Tibial nerve (tissue), 4 donors: Measurements from ENCODE around the gene TMEM95. TPM values are rescaled to one million over a fixed set of nuclear protein-coding genes. Genes with fewer than 3 reads are reported as not detected.

ENCODE experiments used
- DNase-seq, 2 donors: peaks; one replicate each; pipeline ENCODE4 v3.0.0-alpha.2; 2019; ENCODE audit warnings: low spot score in 2 of 2
- H3K27ac ChIP-seq, 4 donors: fragments of 200-600 bp; sonication (generic) in 3 of 4; one replicate each; pipeline ENCODE4 v1.5.1; 2017 to 2019; ENCODE audit warnings: mild to moderate bottlenecking in 1 of 4
- H3K27me3 ChIP-seq, 2 donors: fragments of 200-600 bp; sonication (generic) in 1 of 2; one replicate each; pipeline versions ENCODE4 v1.5.1 to v1.6.0; 2017 to 2019
- H3K36me3 ChIP-seq, 3 donors: fragments of 200-600 bp; sonication (generic); one replicate each; pipeline ENCODE4 v1.5.1; 2018 to 2019
- H3K4me1 ChIP-seq, 4 donors: fragments of 200-600 bp; sonication (generic) in 3 of 4; one replicate each; pipeline ENCODE4 v1.5.1; 2017 to 2019
- H3K4me3 ChIP-seq, 4 donors: fragments of 200-600 bp; sonication (generic) in 3 of 4; one replicate each; pipeline ENCODE4 v1.5.1; 2017 to 2019; ENCODE audit warnings: mild to moderate bottlenecking in 1 of 4, moderate library complexity in 1 of 4
- H3K9me3 ChIP-seq, 4 donors: fragments of 200-600 bp; sonication (generic) in 3 of 4; one replicate each; pipeline ENCODE4 v1.5.1; 2017 to 2019
- EP300 ChIP-seq, 2 donors: sonication (generic); formaldehyde crosslinking; IDR thresholded peaks; one replicate each; pipeline ENCODE4 v1.6.1; 2017; ENCODE audit warnings: antibody characterized with exemption in 2 of 2, mild to moderate bottlenecking in 1 of 2
- POLR2A ChIP-seq, 2 donors: fragments of 450-650 bp; IDR thresholded peaks; one replicate each; pipeline ENCODE4 v1.6.1; 2017; ENCODE audit warnings: antibody characterized with exemption in 2 of 2, mild to moderate bottlenecking in 2 of 2, moderate library complexity in 2 of 2
- WGBS, 2 donors: methylation state at CpG; one replicate each; pipeline ENCODE4 v1.1.5; 2018; 5-methylcytosine and 5-hydroxymethylcytosine counted together
- total RNA-seq, 4 donors: library from RNA; depleted of rRNA; stranded (reverse); fragments of >200 nt; gene quantifications; one replicate each; pipeline ENCODE4 v1.1.0, GENCODE V29; 2016
- TF ChIP-seq, protein P1 (sequence below), 5 experiments: fragments of 200-600 bp in 3 of 5; fragments of 450-650 bp in 2 of 5; sonication (generic) in 3 of 5; IDR thresholded peaks; one replicate each; pipeline ENCODE4 v1.5.1; 2016 to 2019; ENCODE audit warnings: antibody characterized with exemption in 5 of 5, mild to moderate bottlenecking in 3 of 5, moderate library complexity in 2 of 5

TMEM95 gene
- total RNA-seq, 4 donors from 2014 or later = not detected

DNA sequence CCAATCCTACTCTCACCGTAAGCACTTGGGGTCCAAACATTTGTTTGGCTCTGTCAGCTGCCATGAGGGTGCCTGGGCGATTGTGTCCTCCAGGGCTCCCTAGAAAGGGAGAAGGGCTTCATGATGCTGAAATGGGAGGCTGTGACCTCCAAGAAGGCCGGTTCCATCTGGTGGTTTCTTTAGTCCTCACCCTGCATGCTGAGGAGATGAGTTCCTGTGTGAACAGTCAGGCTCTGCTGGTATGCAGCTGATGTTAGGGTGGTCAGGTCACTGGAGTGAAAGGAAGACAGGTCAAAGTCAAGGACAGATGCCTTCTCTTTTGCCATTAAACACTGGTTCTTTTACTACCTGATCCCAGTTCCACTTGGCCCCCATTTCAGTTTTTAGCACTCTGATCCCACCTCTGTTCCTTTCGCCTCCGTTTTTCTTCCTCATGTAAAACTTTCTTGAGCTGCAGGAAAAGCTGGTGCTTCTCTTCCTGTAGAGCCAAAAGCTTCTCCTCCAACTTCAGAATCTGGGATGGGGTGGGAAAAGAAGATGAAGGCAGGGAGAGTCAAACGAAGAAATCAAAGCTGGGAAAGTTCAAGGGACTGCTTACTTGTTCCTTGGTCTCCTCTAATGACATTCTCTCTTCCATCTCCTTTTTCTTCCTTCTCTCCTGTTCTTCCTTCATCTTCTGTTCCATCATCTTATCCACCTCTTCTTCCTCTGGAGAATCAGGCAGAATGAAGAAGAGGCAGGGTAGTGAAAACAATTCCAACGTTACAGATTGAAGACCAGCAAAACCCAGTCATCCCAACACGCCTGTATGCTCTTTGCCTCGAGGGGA, 40.9 kb upstream of the TMEM95 start:
- Histone ChIP-seq H3K27ac (peak overlapping the region in 3 of 4 donors; percentile 90 to 96 (median 96)), H3K4me3 (peak overlapping the region; percentile 83 to 95 (median 92)), H3K9me3 (no peaks in the 10 kb centered on the region), H3K27me3 (no peaks in the 10 kb centered on the region), H3K4me1 (peaks cover 0 to 63% (median 35%) of the 10 kb centered on the region in 4 donors), H3K36me3 (peaks cover 7 to 81% (median 36%) of the 10 kb centered on the region in 3 donors)
- TF ChIP-seq, protein P1, sequence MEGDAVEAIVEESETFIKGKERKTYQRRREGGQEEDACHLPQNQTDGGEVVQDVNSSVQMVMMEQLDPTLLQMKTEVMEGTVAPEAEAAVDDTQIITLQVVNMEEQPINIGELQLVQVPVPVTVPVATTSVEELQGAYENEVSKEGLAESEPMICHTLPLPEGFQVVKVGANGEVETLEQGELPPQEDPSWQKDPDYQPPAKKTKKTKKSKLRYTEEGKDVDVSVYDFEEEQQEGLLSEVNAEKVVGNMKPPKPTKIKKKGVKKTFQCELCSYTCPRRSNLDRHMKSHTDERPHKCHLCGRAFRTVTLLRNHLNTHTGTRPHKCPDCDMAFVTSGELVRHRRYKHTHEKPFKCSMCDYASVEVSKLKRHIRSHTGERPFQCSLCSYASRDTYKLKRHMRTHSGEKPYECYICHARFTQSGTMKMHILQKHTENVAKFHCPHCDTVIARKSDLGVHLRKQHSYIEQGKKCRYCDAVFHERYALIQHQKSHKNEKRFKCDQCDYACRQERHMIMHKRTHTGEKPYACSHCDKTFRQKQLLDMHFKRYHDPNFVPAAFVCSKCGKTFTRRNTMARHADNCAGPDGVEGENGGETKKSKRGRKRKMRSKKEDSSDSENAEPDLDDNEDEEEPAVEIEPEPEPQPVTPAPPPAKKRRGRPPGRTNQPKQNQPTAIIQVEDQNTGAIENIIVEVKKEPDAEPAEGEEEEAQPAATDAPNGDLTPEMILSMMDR (IDR thresholded peaks at IDR 0.05) = no peak
- TF ChIP-seq EP300 (IDR thresholded peaks at IDR 0.05) (no peak), POLR2A (IDR thresholded peaks at IDR 0.05) (no peak)
- no peak for DNase-seq
- 43 to 50% methylated on average over 9 of the region's 9 CpGs for WGBS, 2 donors

DNA sequence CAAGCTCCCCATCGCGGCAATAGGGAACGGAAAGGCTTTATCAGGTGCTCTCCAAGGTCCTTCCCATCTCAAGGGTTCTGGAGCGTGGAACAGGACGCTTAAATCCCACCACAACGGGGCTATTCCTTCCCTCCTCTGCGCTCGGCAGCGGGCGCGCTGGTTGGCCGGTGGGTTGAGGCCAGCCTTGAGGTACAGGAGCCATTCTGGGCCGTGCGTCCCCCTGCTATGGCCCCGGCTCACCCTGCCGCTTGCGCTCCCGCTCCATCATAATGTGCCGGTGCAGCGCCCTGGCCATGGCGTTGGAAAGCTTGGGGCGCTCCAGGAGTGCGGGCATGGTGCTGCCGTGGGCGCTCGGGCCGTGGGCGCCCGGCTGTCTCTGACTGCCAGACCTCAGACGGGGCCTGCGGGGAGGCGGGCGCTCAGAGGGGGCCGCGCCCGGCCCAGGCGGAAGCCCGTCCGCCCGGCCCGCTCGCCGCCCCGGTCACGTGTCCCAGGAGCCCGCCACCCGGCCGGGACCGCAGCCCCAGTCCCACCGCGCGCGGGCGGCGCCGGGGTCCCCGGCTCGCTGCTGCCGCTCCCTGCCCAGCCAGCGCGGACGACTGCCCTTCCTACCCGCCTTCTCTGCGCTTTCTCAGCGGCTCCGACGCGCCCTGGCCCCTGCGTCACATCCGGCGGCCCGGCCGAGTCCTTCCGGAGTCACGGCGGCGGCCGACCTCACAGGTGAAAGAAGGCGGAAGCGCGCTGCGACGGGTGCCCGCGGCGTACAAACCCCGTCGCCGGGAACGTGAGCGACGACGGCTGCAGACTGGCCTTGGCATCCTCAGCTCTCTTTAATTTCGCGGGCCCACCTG, 40.0 kb upstream of the TMEM95 start, which contains the start of gene GPS2:
TSS of gene GPS2 (minus strand) at position 642 of the 851 bp plus-strand sequence. CDS start at position 334, 308 bp downstream.
- peak within 1 kb of the TSS; percentile 89 to 96 (median 93) for H3K27ac ChIP-seq
- TF ChIP-seq EP300 (IDR thresholded peaks at IDR 0.05) = peak; percentile 82 to 96
- TF ChIP-seq, protein P1 (IDR thresholded peaks at IDR 0.05) = peak in 2 of 5 experiments; percentile 33 to 45
- TF ChIP-seq POLR2A (IDR thresholded peaks at IDR 0.05) = peak; percentile 70 to 73
- peaks cover 7 to 84% (median 31%) of the 10 kb centered on the region in 3 donors for H3K36me3 ChIP-seq
- no peaks in the 10 kb centered on the region for H3K9me3 ChIP-seq
- DNase-seq = peak; percentile 88
- WGBS, 2 donors = 0% methylated on average over 24 to 83 of the region's 95 CpGs
- H3K4me3 ChIP-seq = peak within 1 kb of the TSS; percentile 83 to 95 (median 92)
- H3K4me1 ChIP-seq = peaks cover 0 to 54% (median 26%) of the 10 kb centered on the region in 4 donors
- no peaks in the 10 kb centered on the region for H3K27me3 ChIP-seq

GRCh38 chr17:7315570-7316235, 39.3 kb upstream of the TMEM95 start:
- no peak for TF ChIP-seq POLR2A (IDR thresholded peaks at IDR 0.05)
- TF ChIP-seq EP300 (IDR thresholded peaks at IDR 0.05) = peak in 1 of 2 donors; percentile 2
- no peaks in the 10 kb centered on the region for H3K27me3 ChIP-seq
- DNase-seq = no peak
- peaks cover 9 to 84% (median 23%) of the 10 kb centered on the region in 3 donors for H3K36me3 ChIP-seq
- H3K4me1 ChIP-seq = peaks cover 0 to 47% (median 23%) of the 10 kb centered on the region in 4 donors
- peak overlapping the region; percentile 89 to 96 (median 93) for H3K27ac ChIP-seq
- no peaks in the 10 kb centered on the region for H3K9me3 ChIP-seq
- peak overlapping the region; percentile 83 to 95 (median 92) for H3K4me3 ChIP-seq
- 36 to 43% methylated on average over 18 to 30 of the region's 30 CpGs for WGBS, 2 donors

DNA sequence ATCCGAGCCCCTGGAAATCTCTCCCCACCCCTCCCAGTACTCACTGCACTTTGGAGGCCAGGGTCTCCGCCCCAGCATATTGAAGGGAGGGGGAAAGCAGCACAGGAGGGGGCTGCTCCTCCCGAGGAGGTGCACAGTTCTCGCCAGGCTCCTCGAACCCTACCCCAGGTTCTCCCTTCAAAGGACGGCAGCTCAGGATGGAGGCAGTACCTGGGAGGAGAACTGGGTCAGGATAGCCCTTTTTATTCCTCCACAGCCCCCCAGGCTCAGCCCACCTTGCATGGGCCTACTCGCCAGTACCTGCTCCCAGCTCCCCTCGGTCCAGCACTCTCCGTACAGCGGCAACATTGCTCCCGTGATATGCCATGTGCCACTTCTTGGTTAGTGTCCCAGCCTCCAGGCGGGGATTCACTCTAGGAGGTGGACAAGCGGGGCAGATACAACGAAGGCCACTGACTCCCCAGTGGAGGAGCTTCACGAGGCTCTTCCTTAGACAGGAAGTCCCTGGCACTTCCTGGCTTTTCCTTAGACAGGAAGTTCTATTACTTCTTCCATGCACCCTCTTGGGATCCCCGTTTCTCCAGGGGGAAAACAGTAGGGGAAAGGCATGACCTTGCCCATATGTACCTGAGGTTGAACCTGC, 37.7 kb upstream of the TMEM95 start:
- TF ChIP-seq EP300 (IDR thresholded peaks at IDR 0.05) (no peak), POLR2A (IDR thresholded peaks at IDR 0.05) (no peak)
- TF ChIP-seq, protein P1 (IDR thresholded peaks at IDR 0.05) = no peak
- 85 to 88% methylated on average over 16 of the region's 16 CpGs for WGBS, 2 donors
- Histone ChIP-seq H3K27me3 (no peaks in the 10 kb centered on the region), H3K9me3 (no peaks in the 10 kb centered on the region), H3K27ac (no peak overlapping the region), H3K36me3 (peaks cover 10 to 84% (median 23%) of the 10 kb centered on the region in 3 donors), H3K4me3 (no peak overlapping the region), H3K4me1 (peaks cover 0 to 36% (median 23%) of the 10 kb centered on the region in 4 donors)
- no peak for DNase-seq
